OCI-LY7 (cell line): ENCODE measurements around the gene NAT16.

Experiments
- CTCF ChIP-seq: fragments of 200-600 bp; sonication (generic); conservative IDR thresholded peaks from 2 replicates; pipeline ENCODE4 v1.5.1; 2014; ENCODE audit warnings: mild to moderate bottlenecking, antibody characterized with exemption, low read length, moderate library complexity, mixed read lengths
- EZH2phosphoT487 ChIP-seq: fragments of 200-600 bp; sonication (generic); IDR thresholded peaks from 2 replicates; pipeline ENCODE4 v1.6.1; 2018; ENCODE audit warnings: low read depth, borderline replicate concordance, mild to moderate bottlenecking, mixed run types, antibody characterized with exemption, low read length, moderate library complexity, mixed read lengths

- TF ChIP-seq CTCF, result no peak
- no peak for TF ChIP-seq EZH2phosphoT487
Observed at GRCh38 chr7:101123703-101124068, 56.4 kb downstream of the NAT16 start.
